ENCODE results near the gene ZNF605. TPM values are rescaled to one million over a fixed set of nuclear protein-coding genes. Genes with fewer than 3 reads are reported as not detected.
A peak's percentile ranks its signal among the peaks of the same experiment; 100 is the strongest.

The ZNF605 gene
- total RNA-seq, 1 experiment from 2014 or later, result 31.1 TPM

GRCh38 chr12:132923356-132923909 lies 32.7 kb downstream of the ZNF605 start:
- CTCF ChIA-PET, result interaction anchor here (0.5 kb wide), 1 partner anchor 33 kb away, joined by 5 read pairs; the partner anchor contains the start of gene ZNF605
- Mint-ChIP-seq H3K36me3 (ENCODE audit: insufficient read depth, unreplicated experiment) (peaks cover 27% of the 10 kb centered on the region), H3K27me3 (ENCODE audit: unreplicated experiment) (no peaks in the 10 kb centered on the region), H3K4me3 (ENCODE audit: low read depth, unreplicated experiment) (no peak overlapping the region), H3K9me3 (ENCODE audit: low read depth, unreplicated experiment) (peaks cover 40% of the 10 kb centered on the region), H3K4me1 (ENCODE audit: low read depth, unreplicated experiment) (no peaks in the 10 kb centered on the region), H3K27ac (ENCODE audit: unreplicated experiment) (no peak overlapping the region)
- DNase-seq, result no peak
- no peak for TF ChIP-seq CTCF (IDR thresholded peaks at IDR 0.05; ENCODE audit: unreplicated experiment)
- intact Hi-C loops (cut with micrococcal nuclease; ENCODE audit: unreplicated experiment), result no loop called here
- BruUV-seq (replicated peaks), result TSS peak; percentile 12

GRCh38 chr12:132922676-132923075 lies 33.4 kb downstream of the ZNF605 start:
- peaks cover 42% of the 10 kb centered on the region for H3K9me3 Mint-ChIP-seq (ENCODE audit: low read depth, unreplicated experiment)
- intact Hi-C loops (cut with micrococcal nuclease; ENCODE audit: unreplicated experiment), result no loop called here

GRCh38 chr12:132921685-132922084 lies 34.4 kb downstream of the ZNF605 start:
- Mint-ChIP-seq H3K27me3 (ENCODE audit: unreplicated experiment) (no peaks in the 10 kb centered on the region), H3K27ac (ENCODE audit: unreplicated experiment) (no peak overlapping the region), H3K36me3 (ENCODE audit: insufficient read depth, unreplicated experiment) (peaks cover 27% of the 10 kb centered on the region), H3K4me1 (ENCODE audit: low read depth, unreplicated experiment) (no peaks in the 10 kb centered on the region), H3K9me3 (ENCODE audit: low read depth, unreplicated experiment) (peaks cover 42% of the 10 kb centered on the region), H3K4me3 (ENCODE audit: low read depth, unreplicated experiment) (no peak overlapping the region)
- no TSS peak for BruUV-seq (replicated peaks)
- intact Hi-C loops (cut with micrococcal nuclease; ENCODE audit: unreplicated experiment), result no loop called here
- TF ChIP-seq CTCF (IDR thresholded peaks at IDR 0.05; ENCODE audit: unreplicated experiment), result peak; percentile 31
- CTCF ChIA-PET, result no interaction called here
- DNase-seq, result no peak

More at GRCh38 chr12:132922676-132923075, 33.4 kb downstream of the ZNF605 start:
- BruUV-seq (replicated peaks), result no TSS peak
- Mint-ChIP-seq H3K27ac (ENCODE audit: unreplicated experiment) (no peak overlapping the region), H3K4me1 (ENCODE audit: low read depth, unreplicated experiment) (no peaks in the 10 kb centered on the region), H3K36me3 (ENCODE audit: insufficient read depth, unreplicated experiment) (peaks cover 30% of the 10 kb centered on the region), H3K27me3 (ENCODE audit: unreplicated experiment) (no peaks in the 10 kb centered on the region), H3K4me3 (ENCODE audit: low read depth, unreplicated experiment) (no peak overlapping the region)
- DNase-seq, result no peak
- CTCF ChIA-PET, result interaction anchor here (0.5 kb wide), 1 partner anchor 34 kb away, joined by 5 read pairs; the partner anchor contains the start of gene ZNF605
- no peak for TF ChIP-seq CTCF (IDR thresholded peaks at IDR 0.05; ENCODE audit: unreplicated experiment)

GRCh38 chr12:132918680-132919079 lies 37.4 kb downstream of the ZNF605 start:
- CTCF ChIA-PET, result no interaction called here
- TF ChIP-seq CTCF (IDR thresholded peaks at IDR 0.05; ENCODE audit: unreplicated experiment), result no peak
- intact Hi-C loops (cut with micrococcal nuclease; ENCODE audit: unreplicated experiment), result no loop called here
- no peak overlapping the region for H3K27ac Mint-ChIP-seq (ENCODE audit: unreplicated experiment)
- no TSS peak for BruUV-seq (replicated peaks)
- peaks cover 19% of the 10 kb centered on the region for H3K36me3 Mint-ChIP-seq (ENCODE audit: insufficient read depth, unreplicated experiment)
- H3K4me3 Mint-ChIP-seq (ENCODE audit: low read depth, unreplicated experiment), result no peak overlapping the region
- H3K9me3 Mint-ChIP-seq (ENCODE audit: low read depth, unreplicated experiment), result peaks cover 34% of the 10 kb centered on the region
- DNase-seq, result no peak
- no peaks in the 10 kb centered on the region for H3K4me1 Mint-ChIP-seq (ENCODE audit: low read depth, unreplicated experiment)
- H3K27me3 Mint-ChIP-seq (ENCODE audit: unreplicated experiment), result no peaks in the 10 kb centered on the region

All from Calu3 (cell line).